ENCODE results near the gene SLC39A5.
"Not testable (repeated sequence)": the region's sequence is repeated elsewhere in the genome, so short reads cannot be mapped to it uniquely, and the experiment has no call there.

GRCh38 chr12:56196818-56197550 lies 32.9 kb upstream of the SLC39A5 start:
- not testable (repeated sequence) for TF ChIP-seq USF2 (IDR thresholded peaks at IDR 0.05; ENCODE audit: low read length); NANOG (IDR thresholded peaks at IDR 0.05; ENCODE audit: insufficient read depth, low read depth, low read length, poor library complexity, severe bottlenecking); EP300 (IDR thresholded peaks at IDR 0.05; ENCODE audit: borderline replicate concordance in 1 of 2, low read depth in 2 of 2, low read length in 2 of 2); PHF8 (conservative IDR thresholded peaks at IDR 0.05; ENCODE audit: low read depth, low read length); CTCF (IDR thresholded peaks at IDR 0.05; ENCODE audit: control extremely low read depth in 1 of 3, insufficient read depth in 1 of 3, low read depth in 1 of 3, low read length in 3 of 3); CHD2 (IDR thresholded peaks at IDR 0.05; ENCODE audit: low read length); SUZ12 (IDR thresholded peaks at IDR 0.05; ENCODE audit: low read length); MAFK (IDR thresholded peaks at IDR 0.05; ENCODE audit: low read depth, low read length)
